ENCODE data around the gene SRPK1. TPM values are rescaled to one million over a fixed set of nuclear protein-coding genes. Genes with fewer than 3 reads are reported as not detected.

Gene SRPK1
- total RNA-seq, 1 experiment from 2014 or later, result 89.4 TPM

- Histone ChIP-seq H2AFZ (ENCODE audit: low read depth, low read length, poor library complexity, severe bottlenecking) (no peak overlapping the region), H3K9me2 (ENCODE audit: insufficient read depth) (no peaks in the 10 kb centered on the region), H4K20me1 (ENCODE audit: insufficient read depth) (no peaks in the 10 kb centered on the region), H3K4me3 (replicated peaks in 1 of 2; ENCODE audit: low read depth in 1 of 2, low read length in 2 of 2) (no peak overlapping the region), H3K4me1 (ENCODE audit: control insufficient read depth in 1 of 2, insufficient read depth in 2 of 2, low read length in 2 of 2) (peaks cover 14 to 30% of the 10 kb centered on the region in 2 experiments), H3K9me3 (ENCODE audit: control insufficient read depth in 1 of 2, insufficient read depth in 1 of 2, low read depth in 1 of 2, low read length in 2 of 2) (no peaks in the 10 kb centered on the region), H3K36me3 (ENCODE audit: control insufficient read depth in 1 of 2, insufficient read depth in 2 of 2, low read length in 2 of 2) (no peaks in the 10 kb centered on the region), H3K27ac (ENCODE audit: low read depth, low read length) (no peak overlapping the region), H3K27me3 (ENCODE audit: insufficient read depth, low read length) (no peaks in the 10 kb centered on the region), H3K4me2 (ENCODE audit: low read length) (no peak overlapping the region), H3K79me2 (ENCODE audit: insufficient read depth, low read length) (no peaks in the 10 kb centered on the region), H3K9ac (ENCODE audit: low read length) (no peak overlapping the region)
- RAD21 ChIA-PET (ENCODE audit: low non-redundant PET in 1 of 2, low total read pairs in 2 of 2, uncharacterized antibody in 2 of 2, unreplicated experiment in 2 of 2), result no interaction called here
- POLR2A ChIA-PET, result interaction anchor here (0.8 kb wide), 1 partner anchor 12 kb away, joined by 3 read pairs; the partner anchor contains the start of gene CLPS
- intact Hi-C loops (cut with micrococcal nuclease), result no loop called here
- no TSS peak for BruUV-seq (replicated peaks)
- CTCF ChIA-PET, result no interaction called here
- TF ChIP-seq POLR2AphosphoS5 (IDR thresholded peaks at IDR 0.05; ENCODE audit: low read depth, low read length), result no peak
- no peak for TF ChIP-seq ZFX (IDR thresholded peaks at IDR 0.05)
- TF ChIP-seq JUND (IDR thresholded peaks at IDR 0.05), result no peak
- no peak for TF ChIP-seq POLR2A (IDR thresholded peaks at IDR 0.05; ENCODE audit: borderline replicate concordance, extremely low read depth, insufficient read depth, insufficient read length)
- TF ChIP-seq YY1 (IDR thresholded peaks at IDR 0.05; ENCODE audit: extremely low read depth, insufficient replicate concordance, low read depth, low read length), result no peak
- TF ChIP-seq CEBPB (IDR thresholded peaks at IDR 0.05; ENCODE audit: low read depth), result no peak
- no peak for TF ChIP-seq REST (IDR thresholded peaks at IDR 0.05; ENCODE audit: low read depth)
- no peak for TF ChIP-seq EZH2phosphoT487 (IDR thresholded peaks at IDR 0.05; ENCODE audit: borderline replicate concordance)
- TF ChIP-seq CTCF (IDR thresholded peaks at IDR 0.05 in 2 of 3, conservative IDR thresholded peaks at IDR 0.05 in 1 of 3; ENCODE audit: borderline replicate concordance in 1 of 3, insufficient read depth in 1 of 3, low read depth in 2 of 3, low read length in 2 of 3), result no peak
- TF ChIP-seq EGR1 (IDR thresholded peaks at IDR 0.05; ENCODE audit: low read depth), result no peak
- TF ChIP-seq ELF1 (IDR thresholded peaks at IDR 0.05; ENCODE audit: borderline replicate concordance, low read depth), result no peak
- TF ChIP-seq SRF (IDR thresholded peaks at IDR 0.05; ENCODE audit: low read depth), result no peak
- TF ChIP-seq SP1 (IDR thresholded peaks at IDR 0.05; ENCODE audit: low read depth), result no peak
- no peak for TF ChIP-seq FOSL1 (IDR thresholded peaks at IDR 0.05; ENCODE audit: low read depth)
- no peak for TF ChIP-seq ZNF274 (IDR thresholded peaks at IDR 0.05; ENCODE audit: low read depth, low read length)
- no peak for TF ChIP-seq TCF7L2 (IDR thresholded peaks at IDR 0.05; ENCODE audit: borderline replicate concordance, extremely low read depth, insufficient read depth, insufficient read length)
- no peak for TF ChIP-seq MAX (IDR thresholded peaks at IDR 0.05)
- DNase-seq (ENCODE audit: low read depth, low spot score), result no peak
- no peak for ATAC-seq
Observed at GRCh38 chr6:35808688-35809087, 112.2 kb downstream of the SRPK1 start.

Data from HCT116 (cell line).